ENCODE data around the gene SP8.
"Not testable (repeated sequence)": the region's sequence is repeated elsewhere in the genome, so short reads cannot be mapped to it uniquely, and the experiment has no call there.

The SP8 gene

DNA sequence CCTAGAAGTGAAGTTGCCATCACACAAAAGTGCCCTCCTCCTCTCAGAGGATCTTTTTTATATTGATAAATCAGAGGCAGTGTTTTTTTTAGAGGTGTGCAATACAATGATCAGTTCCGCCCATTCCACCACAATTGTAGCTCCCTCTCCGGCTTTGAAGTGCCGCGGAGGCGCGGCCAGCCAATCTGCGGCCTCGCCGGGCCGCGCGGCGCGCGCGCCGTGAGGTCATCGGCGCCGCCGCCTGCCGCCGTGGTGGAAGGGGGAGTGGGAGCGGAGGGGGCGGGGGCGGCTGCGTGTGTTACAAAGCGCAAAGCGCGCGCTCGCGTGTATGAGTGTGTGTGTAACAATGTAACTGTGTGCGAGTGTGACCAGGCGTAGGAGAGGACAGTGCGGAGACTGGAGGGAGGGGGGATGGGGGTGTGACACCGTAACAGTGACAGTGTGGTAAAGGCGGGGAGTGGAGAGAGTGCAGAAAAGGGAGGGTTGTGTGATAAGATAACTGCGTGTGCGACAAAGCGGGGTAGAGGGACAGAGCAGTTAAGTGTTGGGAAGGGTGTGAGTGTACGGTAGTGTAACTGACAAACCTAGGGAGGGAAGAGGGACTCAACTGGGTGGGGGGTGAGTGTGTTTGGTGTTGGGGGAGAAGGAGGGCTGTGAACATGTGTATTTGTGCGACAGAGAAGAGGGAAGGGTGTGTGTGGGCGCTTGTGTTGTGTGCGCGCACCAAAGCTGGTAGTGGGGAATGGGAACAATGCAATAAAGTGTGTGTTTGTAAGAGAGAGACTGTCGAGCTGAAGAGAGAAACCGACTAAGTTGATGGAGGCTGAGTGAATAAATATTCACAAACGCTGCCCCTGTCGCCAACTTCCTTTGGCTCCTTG is at the start of gene SP8:
TSS of gene SP8 (minus strand) at position 108 of the 881 bp plus-strand sequence. CDS start at position 20, 88 bp downstream.
- DNase-seq, result no peak

GRCh38 chr7:20836424-20836823 is 49.7 kb upstream of the SP8 start:
- DNase-seq, result not testable (repeated sequence)

GRCh38 chr7:20835111-20835750 is 48.5 kb upstream of the SP8 start:
- DNase-seq, result no peak

GRCh38 chr7:20834656-20835055 is 48.0 kb upstream of the SP8 start:
- DNase-seq, result no peak

GRCh38 chr7:20831956-20832355 is 45.3 kb upstream of the SP8 start:
- no peak for DNase-seq

GRCh38 chr7:20831451-20831850 is 44.8 kb upstream of the SP8 start:
- DNase-seq, result no peak

- DNase-seq, result no peak
Measured at GRCh38 chr7:20828947-20829346, 42.3 kb upstream of the SP8 start.

DNA sequence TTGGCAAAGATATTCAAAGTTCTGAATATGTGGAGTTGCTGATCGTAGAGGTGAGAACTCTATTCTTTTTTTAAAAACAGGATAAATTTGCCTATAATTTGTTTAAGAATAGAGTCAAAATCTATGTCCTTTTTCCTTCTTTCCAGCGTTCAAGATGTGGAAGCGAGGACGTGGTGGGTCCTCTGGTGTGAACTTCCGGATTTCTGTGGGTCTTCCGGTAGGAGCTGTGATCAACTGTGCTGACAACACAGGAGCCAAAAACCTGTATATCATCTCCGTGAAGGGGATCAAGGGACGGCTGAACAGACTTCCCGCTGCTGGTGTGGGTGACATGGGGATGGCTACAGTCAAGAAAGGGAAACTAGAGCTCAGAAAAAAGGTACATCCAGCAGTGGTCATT is 40.5 kb upstream of the SP8 start:
- no peak for DNase-seq

GRCh38 chr7:20826243-20826642 is 39.6 kb upstream of the SP8 start:
- no peak for DNase-seq

DNA sequence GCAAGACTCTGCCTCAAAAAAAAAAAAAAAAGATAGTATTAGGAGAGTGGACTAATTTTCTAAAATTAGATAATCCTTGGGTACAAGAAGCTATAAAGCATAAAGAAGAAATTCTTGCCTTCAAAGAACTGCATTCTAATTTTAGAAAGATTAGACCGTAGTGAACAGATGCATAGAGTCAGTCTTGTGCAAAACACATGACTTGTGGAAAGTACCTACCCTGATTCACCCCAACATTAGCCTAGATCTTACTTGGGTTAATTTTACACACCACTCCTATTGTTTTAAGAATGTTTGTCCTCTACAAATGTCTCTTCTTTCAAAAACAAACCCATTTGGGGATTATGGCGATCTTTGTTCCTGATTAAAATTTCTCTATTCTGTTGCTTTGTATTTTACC is 38.9 kb upstream of the SP8 start:
- no peak for DNase-seq

DNA sequence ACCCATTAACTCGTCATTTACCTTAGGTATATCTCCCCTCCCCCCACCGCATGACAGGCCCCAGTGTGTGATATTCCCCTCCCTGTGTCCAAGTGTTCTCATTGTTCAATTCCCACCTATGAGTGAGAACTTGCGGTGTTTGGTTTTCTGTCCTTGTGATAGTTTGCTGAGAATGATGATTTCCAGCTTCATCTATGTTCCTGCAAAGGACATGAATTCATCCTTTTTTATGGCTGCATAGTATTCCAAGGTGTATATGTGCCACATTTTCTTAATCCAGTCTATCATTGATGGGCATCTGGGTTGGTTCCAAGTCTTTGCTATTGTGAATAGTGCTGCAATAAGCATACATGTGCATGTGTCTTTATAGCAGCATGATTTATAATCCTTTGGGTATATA is 34.7 kb upstream of the SP8 start:
- not testable (repeated sequence) for DNase-seq

DNA sequence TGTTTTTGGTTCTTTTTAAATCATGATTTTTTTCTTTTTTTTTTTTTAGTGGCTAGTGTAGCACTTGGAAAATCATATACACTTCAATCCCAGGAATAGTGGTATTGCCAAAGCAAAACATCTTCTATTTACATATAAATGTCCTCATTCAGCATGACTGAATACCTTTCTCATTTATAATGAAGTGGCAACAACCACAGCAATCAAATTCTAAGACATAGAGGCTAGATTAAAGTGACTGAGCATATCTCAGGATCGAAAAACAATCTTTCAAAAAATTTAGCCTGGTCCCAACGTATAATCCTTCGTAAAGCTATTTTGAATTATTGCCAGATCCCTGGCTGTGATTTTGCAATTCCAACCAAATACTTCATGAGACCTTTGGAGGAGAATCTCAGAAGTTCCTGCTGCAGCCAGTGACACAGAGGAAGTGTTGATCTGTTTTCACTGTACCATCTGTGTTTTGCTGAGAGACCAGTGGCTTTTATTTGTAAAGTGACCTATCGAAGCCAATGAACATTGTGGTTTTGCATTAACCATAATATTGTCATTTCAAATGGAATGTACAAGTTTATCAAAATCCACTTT is 29.8 kb upstream of the SP8 start:
- DNase-seq, result no peak

- DNase-seq, result no peak
Measured at GRCh38 chr7:20804345-20804744, 17.7 kb upstream of the SP8 start.

GRCh38 chr7:20799566-20800366 is 13.1 kb upstream of the SP8 start:
- no peak for DNase-seq

GRCh38 chr7:20798694-20799121 is 12.0 kb upstream of the SP8 start:
- DNase-seq, result no peak

GRCh38 chr7:20798081-20798693 is 11.5 kb upstream of the SP8 start:
- DNase-seq, result no peak

DNA sequence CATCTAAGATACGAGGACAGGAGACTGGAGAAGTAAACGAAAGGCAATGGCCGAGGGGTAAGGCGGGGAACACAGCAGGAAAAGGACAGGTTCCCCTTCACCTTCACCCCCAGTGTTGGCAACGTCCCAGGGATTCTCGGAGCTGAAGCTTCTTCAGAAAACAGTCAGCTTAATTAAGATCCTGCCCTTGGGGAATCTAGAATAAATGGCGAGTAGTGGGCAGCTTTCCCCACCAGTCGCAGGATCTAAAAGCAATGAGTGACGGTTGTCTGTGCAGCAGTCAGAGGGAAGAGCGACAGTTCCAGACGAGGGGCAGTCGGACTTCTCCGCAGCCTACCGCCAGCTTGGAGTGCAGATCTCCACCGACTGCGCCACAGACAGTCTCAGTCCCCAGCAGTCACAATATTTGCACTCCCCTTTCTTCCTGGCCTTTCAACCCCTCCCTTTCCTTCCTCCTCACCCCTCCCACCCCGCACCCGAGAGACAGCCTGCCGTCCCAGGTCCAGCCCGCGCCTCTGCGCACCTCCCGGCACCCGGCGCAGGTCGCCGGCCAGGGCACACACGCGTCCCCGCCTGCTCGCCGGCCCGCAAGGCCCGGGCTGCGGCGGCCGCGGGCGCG is 10.9 kb upstream of the SP8 start:
- no peak for DNase-seq

- no peak for DNase-seq
Measured at GRCh38 chr7:20797042-20797461, 10.4 kb upstream of the SP8 start.

- no peak for DNase-seq
Measured at GRCh38 chr7:20796500-20796899, 9.8 kb upstream of the SP8 start.

GRCh38 chr7:20795881-20796280 is 9.2 kb upstream of the SP8 start:
- DNase-seq, result no peak

DNA sequence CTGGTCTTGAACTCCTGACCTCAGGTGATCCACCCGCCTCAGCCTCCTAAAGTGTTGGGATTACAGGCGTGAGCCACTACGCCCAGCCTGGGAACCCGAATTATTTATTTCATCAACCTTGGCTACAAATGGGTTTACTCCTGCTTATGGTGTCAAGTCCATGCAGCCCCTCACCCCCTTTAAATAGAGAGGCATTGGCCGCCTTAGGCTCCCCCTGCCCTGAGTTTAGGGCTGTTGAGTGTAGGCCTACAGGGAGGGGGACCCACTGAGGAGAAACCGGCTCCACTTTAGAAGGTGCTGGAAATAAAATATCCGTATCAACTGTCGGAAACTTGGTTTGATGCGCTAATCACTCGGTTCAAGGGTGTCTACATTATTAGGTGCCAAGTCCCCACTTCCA is 8.7 kb upstream of the SP8 start:
- no peak for DNase-seq

DNA sequence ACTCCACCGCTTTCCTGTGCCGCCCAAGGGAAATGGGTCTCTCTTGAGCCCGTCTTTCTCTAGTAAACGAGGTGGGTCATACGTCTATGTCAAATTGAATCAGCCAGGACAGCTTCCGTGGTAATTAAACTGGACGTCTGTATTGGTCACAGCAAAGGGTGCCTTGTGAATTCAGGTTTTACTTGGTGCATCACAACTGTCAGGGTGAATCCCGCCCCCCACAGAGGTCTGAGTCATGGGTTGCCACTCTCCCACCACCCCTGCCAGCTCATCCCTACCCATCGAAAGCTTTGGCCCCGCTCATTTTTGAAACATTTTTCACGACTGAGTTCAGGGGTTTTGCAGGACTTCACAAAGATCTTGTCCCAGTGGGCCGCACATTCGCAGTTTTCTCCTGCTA is 8.0 kb upstream of the SP8 start:
- no peak for DNase-seq
